Stimulated activated CD8-positive, alpha-beta memory T cell treated with anti-CD3 and anti-CD28 coated beads, Interleukin-12 subunit alpha, Interleukin-12 subunit beta, amount 100 ng/mL, for 24 hours (primary cell): ENCODE results near the gene CPSF6.
"Not testable (repeated sequence)": the region's sequence is repeated elsewhere in the genome, so short reads cannot be mapped to it uniquely, and the experiment has no call there.

Experiments
- DNase-seq: peaks from one replicate; pipeline ENCODE4 v3.0.0-alpha.2; 2020; ENCODE audit errors: extremely low read depth

The CPSF6 gene, protein sequence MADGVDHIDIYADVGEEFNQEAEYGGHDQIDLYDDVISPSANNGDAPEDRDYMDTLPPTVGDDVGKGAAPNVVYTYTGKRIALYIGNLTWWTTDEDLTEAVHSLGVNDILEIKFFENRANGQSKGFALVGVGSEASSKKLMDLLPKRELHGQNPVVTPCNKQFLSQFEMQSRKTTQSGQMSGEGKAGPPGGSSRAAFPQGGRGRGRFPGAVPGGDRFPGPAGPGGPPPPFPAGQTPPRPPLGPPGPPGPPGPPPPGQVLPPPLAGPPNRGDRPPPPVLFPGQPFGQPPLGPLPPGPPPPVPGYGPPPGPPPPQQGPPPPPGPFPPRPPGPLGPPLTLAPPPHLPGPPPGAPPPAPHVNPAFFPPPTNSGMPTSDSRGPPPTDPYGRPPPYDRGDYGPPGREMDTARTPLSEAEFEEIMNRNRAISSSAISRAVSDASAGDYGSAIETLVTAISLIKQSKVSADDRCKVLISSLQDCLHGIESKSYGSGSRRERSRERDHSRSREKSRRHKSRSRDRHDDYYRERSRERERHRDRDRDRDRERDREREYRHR

GRCh38 chr12:69239352-69239921 lies at the start of gene CPSF6:
TSS of gene CPSF6 (plus strand) at chr12:69239569. CDS start at chr12:69239647, 78 bp downstream.
- DNase-seq: peak; percentile 93

DNA sequence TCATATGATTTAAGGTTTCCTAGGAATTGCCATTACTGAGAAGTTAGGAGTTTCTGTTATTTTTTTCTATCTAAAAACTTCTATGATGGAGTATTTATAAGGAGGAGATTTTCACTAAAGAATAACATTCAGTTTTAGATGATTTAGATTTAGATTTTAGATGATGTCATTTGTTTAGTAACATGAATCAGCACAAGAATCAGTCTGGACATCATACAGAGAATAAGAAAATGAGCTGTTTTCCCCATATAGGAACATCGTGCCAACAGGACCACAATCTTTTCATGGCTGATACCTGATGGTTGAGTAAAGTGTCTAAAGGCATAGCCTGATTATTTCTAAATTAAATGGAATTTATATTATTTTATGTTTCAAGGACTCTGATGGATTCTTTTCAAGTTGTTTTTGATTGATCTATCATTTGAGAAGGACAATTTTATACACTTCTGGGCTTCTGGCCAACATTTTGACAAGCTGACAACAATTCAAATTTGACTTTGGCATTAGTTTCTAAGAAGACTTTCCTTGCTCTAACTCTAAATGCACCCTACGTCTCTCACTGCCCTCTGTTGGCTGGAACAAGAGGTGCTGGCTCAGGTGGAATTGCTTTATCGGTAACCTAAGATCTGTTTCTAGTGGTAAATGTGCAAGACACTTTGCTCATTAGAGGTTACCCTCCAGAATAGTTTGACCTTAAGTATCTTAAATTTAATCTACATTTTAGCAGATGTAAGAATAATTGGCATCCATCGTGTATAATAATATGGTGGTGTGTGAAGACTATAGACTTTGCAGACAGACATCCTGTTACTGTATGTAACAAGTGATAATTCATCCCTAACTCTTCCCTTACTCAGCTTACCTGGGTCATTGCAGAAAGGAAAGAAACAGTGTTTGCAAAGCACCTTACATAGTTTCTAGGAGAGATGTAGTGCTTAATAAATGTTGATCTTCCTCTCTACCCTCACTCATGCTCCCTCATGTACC lies 42.8 kb upstream of the CPSF6 start:
- no peak for DNase-seq

- not testable (repeated sequence) for DNase-seq
Measured at GRCh38 chr12:69199976-69200375, 39.4 kb upstream of the CPSF6 start.

GRCh38 chr12:69204191-69204590 lies 35.2 kb upstream of the CPSF6 start:
- no peak for DNase-seq

- no peak for DNase-seq
Measured at GRCh38 chr12:69210661-69211060, 28.7 kb upstream of the CPSF6 start.

- no peak for DNase-seq
Measured at GRCh38 chr12:69211160-69211559, 28.2 kb upstream of the CPSF6 start.

GRCh38 chr12:69214169-69214568 lies 25.2 kb upstream of the CPSF6 start:
- DNase-seq: no peak

- no peak for DNase-seq
Measured at GRCh38 chr12:69225251-69225910, 14.0 kb upstream of the CPSF6 start.

- no peak for DNase-seq
Measured at GRCh38 chr12:69231479-69231878, 7.9 kb upstream of the CPSF6 start.

DNA sequence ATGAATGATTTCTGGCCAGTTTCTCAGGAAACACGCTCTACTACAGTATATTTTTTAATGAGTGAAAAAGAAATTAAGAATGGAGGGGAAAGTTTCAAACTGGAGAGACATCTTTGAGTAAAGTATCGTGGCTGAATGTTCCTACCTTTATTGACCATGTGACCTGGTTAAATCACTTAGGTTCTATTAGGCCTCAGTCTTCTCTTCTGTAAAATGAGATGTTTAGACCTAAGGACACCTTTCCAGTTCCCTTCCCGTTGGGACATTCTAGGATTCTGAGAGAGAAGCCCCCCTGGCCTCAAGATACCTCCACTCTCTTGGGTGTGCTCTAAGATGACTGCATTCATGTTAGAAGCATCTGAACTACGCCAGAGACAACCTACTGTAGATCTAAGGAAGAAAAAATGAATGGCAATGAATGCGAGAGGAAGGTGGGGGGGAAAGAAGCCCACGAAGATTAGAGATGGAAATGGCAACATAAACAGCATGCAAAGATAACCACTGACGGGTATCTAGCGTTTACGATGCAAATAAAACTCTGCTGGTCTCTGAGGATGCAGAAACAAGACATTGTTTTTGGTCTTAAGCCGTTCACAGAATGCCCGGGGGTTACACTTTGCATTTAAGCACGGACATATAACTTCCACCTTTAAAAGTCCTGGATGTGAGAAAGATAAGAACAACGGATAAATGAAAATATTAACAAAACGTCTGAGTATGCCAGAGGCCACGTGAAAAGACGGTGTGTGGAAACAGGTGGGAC lies 599 bp upstream of the CPSF6 start:
- DNase-seq: no peak

DNA sequence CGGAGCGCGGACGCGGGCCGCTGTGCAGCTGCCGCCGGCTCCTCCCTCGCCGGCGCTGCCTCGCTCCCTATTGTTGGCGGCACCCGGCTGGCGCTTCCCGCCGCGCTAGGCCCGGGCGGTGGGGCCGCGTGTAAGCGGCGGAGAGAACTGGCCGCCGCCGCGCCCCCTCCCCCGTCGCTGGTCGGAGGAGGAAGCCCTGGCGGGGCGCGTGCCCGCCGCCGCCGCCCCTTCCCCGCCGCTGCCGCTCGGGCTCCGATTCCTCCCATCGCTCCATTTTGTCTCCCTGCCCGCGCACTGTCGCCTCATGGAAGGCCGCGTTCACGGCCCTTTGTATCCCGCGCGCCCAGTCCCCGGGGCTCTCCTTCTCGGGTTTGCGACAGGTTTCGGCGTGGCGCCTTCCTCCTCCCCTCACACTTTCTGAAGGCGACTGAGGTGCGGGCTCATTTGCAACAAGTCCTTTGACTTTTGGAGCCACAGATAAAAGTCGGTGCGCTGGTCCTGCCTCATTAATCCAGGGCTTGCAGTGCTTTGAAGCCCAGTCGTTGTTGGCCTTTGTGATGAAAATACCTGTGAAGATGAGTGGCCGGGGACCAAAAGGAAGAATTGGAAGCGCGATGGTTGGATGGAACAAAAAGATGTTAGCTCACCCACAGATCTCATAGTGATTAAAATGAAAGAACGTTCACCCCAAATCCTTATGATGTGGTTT lies 707 bp downstream of the CPSF6 start:
- DNase-seq: no peak

DNA sequence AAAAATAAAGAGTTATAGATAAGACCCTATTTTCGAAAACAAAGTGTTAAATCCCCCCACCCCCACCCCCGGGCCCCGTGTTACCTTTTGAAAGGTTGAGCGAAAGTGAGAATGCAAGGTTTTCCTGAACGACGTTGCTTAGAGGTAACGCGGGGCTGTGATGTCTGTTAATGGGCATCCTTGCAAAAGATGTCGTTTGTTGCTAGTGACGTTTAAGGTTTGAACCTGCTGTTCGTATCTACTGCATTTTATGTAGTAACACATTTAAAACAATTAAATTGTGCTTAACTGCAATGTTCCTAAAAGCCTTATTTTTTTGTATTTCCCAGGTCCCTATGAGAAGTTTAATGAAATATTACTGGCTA lies 1.2 kb downstream of the CPSF6 start:
- no peak for DNase-seq

GRCh38 chr12:69241438-69242092 lies 2.2 kb downstream of the CPSF6 start:
- no peak for DNase-seq

- no peak for DNase-seq
Measured at GRCh38 chr12:69243099-69244084, 4.0 kb downstream of the CPSF6 start.

GRCh38 chr12:69247268-69248018 lies 8.1 kb downstream of the CPSF6 start:
- DNase-seq: no peak

DNA sequence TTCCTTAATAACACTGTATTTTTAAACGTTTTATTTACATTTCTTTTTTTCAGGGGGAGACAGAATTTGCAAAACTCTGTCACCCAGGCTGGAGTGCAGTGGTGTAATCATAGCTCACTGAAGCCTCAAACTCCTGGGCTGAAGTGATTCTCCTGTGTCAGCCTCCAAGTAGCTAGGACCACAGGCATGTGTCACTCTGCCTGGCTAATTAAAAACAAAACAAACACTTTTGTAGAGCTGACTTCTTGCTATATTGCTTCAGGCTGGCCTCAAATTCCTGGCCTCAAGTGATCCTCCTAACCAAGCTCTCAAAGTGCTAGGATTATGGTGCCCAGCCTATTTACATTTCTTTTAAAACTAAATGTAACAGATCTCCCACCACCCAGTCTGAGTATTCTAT lies 12.7 kb downstream of the CPSF6 start:
- no peak for DNase-seq

GRCh38 chr12:69254046-69254445 lies 14.7 kb downstream of the CPSF6 start:
- DNase-seq: no peak

DNA sequence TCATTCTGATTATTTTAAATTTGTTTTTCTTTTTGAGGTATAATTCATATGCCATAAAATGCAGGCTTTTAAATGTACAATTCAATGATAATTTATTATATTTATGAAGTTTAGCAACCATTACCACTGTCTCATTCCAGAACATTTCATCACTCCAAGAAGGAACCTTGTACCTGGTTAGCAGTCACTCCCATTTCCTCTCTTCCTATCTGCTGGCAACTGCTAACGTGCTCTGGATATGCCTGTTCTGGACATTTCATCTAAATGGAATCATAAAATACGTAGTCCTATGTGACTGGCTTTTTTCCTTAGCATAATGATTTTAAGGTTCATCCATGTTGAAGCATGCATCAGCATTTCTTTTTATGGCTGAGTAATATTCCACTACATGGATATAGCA lies 15.5 kb downstream of the CPSF6 start:
- DNase-seq: no peak
